CD4-positive, alpha-beta memory T cell (primary cell): ENCODE data around the gene VSTM2A. TPM values are rescaled to one million over a fixed set of nuclear protein-coding genes. Genes with fewer than 3 reads are reported as not detected.

Experiments
- CTCF ChIA-PET: fragments of 350-600 bp; sonication (Branson Sonifier 250); formaldehyde crosslinking; loops from one replicate; lab custom pipeline; 2021; ENCODE audit warnings: inconsistent platforms; ENCODE audit not compliant: partially characterized antibody; lab: Charles Lee
- POLR2A ChIA-PET: fragments of 350-600 bp; sonication (Branson Sonifier 250); formaldehyde crosslinking; loops from one replicate; lab custom pipeline; 2021; ENCODE audit not compliant: partially characterized antibody; lab: Charles Lee
- DNase-seq, 5 donors: peaks; one replicate each; pipeline versions ENCODE4 v3.0.0 to v3.0.0-alpha.2; 2020 to 2022; ENCODE audit warnings: mixed read lengths in 1 of 5
- H3K27ac ChIP-seq: one replicate; pipeline ENCODE4 v1.7.0; 2013; ENCODE audit warnings: low read depth, low read length
- H3K27me3 ChIP-seq: 2 replicates; pipeline ENCODE4 v1.7.0; 2013; ENCODE audit warnings: mild to moderate bottlenecking, low read length, moderate library complexity; ENCODE audit not compliant: insufficient read depth
- H3K36me3 ChIP-seq: 2 replicates; pipeline ENCODE4 v1.7.0; 2013; ENCODE audit warnings: mild to moderate bottlenecking, low read length, moderate library complexity; ENCODE audit not compliant: insufficient read depth
- H3K4me1 ChIP-seq: 2 replicates; pipeline ENCODE4 v1.7.0; 2013; ENCODE audit warnings: mild to moderate bottlenecking, low read length, moderate library complexity; ENCODE audit not compliant: insufficient read depth
- H3K4me3 ChIP-seq, 2 donors: one replicate each; pipeline ENCODE4 v1.7.0; 2013; ENCODE audit warnings: low read length in 2 of 2, mild to moderate bottlenecking in 1 of 2
- H3K9me3 ChIP-seq, 2 donors: one replicate each; pipeline ENCODE4 v1.7.0; 2013; ENCODE audit warnings: low read length in 2 of 2, control low read depth in 1 of 2; ENCODE audit not compliant: control insufficient read depth in 1 of 2
- H3K27ac Mint-ChIP-seq, 7 donors: one replicate each; pipeline ENCODE4 v1.8.0; 2020 to 2021; ENCODE audit warnings: mixed read lengths in 7 of 7, mild to moderate bottlenecking in 6 of 7, inconsistent platforms in 3 of 7, moderate library complexity in 3 of 7
- H3K27me3 Mint-ChIP-seq, 2 donors: one replicate each; pipeline ENCODE4 v1.8.0; 2020 to 2021; ENCODE audit warnings: mixed read lengths in 2 of 2
- H3K36me3 Mint-ChIP-seq, 2 donors: one replicate each; pipeline ENCODE4 v1.8.0; 2020 to 2021; ENCODE audit warnings: mixed read lengths in 2 of 2, inconsistent platforms in 1 of 2, mild to moderate bottlenecking in 1 of 2
- H3K4me1 Mint-ChIP-seq, 4 donors: one replicate each; pipeline ENCODE4 v1.8.0; 2020 to 2021; ENCODE audit warnings: mixed read lengths in 4 of 4, mild to moderate bottlenecking in 1 of 4
- H3K4me3 Mint-ChIP-seq, 8 donors: one replicate each; pipeline ENCODE4 v1.8.0; 2020 to 2021; ENCODE audit warnings: mixed read lengths in 8 of 8, mild to moderate bottlenecking in 7 of 8, moderate library complexity in 6 of 8, inconsistent platforms in 3 of 8
- H3K9me3 Mint-ChIP-seq, 8 donors: one replicate each; pipeline ENCODE4 v1.8.0; 2020 to 2021; ENCODE audit warnings: mixed read lengths in 8 of 8, mild to moderate bottlenecking in 5 of 8, inconsistent platforms in 3 of 8, moderate library complexity in 1 of 8
- intact Hi-C: fragments of 100-400 bp; cut with micrococcal nuclease; formaldehyde crosslinking; loops from one replicate; pipeline ENCODE4 v1.15.1; 2023
- polyA plus RNA-seq, 2 donors: library from polyadenylated mRNA; unstranded; fragments of 300-500 nt; fragmentation: Illumina TruSeq; gene quantifications; one replicate each; pipeline ENCODE4 v1.2.3, GENCODE V29; 2021
- total RNA-seq, 2 experiments: library from RNA; stranded (reverse); gene quantifications; one replicate each; pipeline ENCODE4 v1.2.3, GENCODE V29; 2021

The VSTM2A gene
- total and polyA plus RNA-seq, 4 experiments from 2014 or later, result not detected

DNA sequence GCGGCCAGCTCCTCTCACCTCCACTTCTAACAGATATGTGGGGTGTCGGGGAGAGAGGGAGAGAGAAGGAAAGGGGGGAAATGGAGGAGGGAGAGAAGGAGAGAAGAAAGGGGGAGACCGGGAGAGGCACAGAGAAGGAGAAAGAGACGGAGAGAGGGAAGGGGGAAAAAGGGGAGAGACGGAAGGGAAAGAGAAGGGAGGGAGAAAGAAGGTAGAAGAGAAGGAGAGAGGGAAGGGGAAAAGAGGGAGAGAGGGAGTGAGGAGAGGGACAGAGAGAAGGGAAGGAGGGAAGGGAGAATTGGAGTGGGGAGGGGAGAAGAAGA lies 3.0 kb downstream of the VSTM2A start:
- H3K9me3 Mint-ChIP-seq, result peaks cover 0 to 23% (median 16%) of the 10 kb centered on the region in 8 donors
- peaks cover 26% of the 10 kb centered on the region in 2 donors for H3K27me3 Mint-ChIP-seq
- no peak for DNase-seq
- H3K4me3 Mint-ChIP-seq, result no peak overlapping the region
- peaks cover 0 to 5% (median 2%) of the 10 kb centered on the region in 4 donors for H3K4me1 Mint-ChIP-seq
- intact Hi-C loops, result no loop called here
- ChIA-PET POLR2A (no interaction called here), CTCF (no interaction called here)
- Histone ChIP-seq H3K36me3 (no peaks in the 10 kb centered on the region), H3K27ac (no peak overlapping the region), H3K27me3 (peaks cover 4% of the 10 kb centered on the region), H3K9me3 (no peaks in the 10 kb centered on the region), H3K4me1 (no peaks in the 10 kb centered on the region), H3K4me3 (no peak overlapping the region)
- H3K36me3 Mint-ChIP-seq, result peaks cover 2 to 8% of the 10 kb centered on the region in 2 donors
- no peak overlapping the region for H3K27ac Mint-ChIP-seq

DNA sequence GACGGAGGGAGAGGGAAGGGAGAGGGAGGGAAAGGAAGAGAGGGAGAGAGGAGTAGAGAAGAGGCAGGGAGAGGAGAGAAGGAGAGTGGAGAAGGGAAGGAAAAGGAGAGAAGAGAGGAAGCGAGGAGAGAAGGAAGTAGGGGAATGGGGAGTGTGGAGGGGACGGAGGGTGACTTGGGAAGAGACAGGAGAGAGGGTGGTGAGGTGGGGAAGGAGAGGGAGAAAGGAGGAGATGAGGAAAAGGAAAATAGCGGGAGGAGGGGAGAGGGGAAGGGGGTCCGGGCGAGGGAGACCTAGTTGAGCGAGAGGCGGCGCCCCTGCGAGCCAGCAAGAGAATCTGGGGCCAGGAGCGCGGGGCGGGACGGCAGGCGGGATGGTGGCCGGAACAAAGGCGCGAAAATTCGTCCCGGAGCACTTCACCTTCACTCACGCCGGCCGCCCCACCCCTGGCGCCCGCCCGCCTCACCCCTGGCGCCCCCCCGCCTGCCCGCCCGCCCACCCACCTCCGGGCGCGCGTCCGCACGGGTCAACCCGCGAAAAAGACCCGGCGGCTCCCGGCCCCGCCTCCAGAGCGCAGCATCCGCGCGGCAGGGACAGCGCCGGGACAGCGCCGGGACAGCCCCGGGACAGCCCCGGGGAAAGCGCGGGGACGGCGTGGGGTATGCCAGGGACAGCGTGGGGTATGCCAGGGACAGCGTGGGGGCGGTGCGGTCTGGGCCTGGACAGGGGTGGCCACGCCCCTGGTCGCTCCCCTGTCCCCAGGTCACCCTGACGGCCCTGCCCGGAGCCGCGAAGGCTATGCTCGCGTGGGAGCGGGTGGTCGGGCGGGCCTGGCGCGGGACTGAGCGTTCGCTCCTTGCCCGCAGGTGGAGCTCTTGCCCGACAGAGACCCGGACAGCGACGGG lies 4.2 kb downstream of the VSTM2A start:
- Mint-ChIP-seq H3K27ac (no peak overlapping the region), H3K4me1 (peaks cover 0 to 4% (median 2%) of the 10 kb centered on the region in 4 donors), H3K4me3 (no peak overlapping the region), H3K27me3 (peaks cover 24 to 25% of the 10 kb centered on the region in 2 donors), H3K9me3 (peaks cover 0 to 20% (median 15%) of the 10 kb centered on the region in 8 donors), H3K36me3 (peaks cover 2 to 8% of the 10 kb centered on the region in 2 donors)
- Histone ChIP-seq H3K4me1 (no peaks in the 10 kb centered on the region), H3K4me3 (no peak overlapping the region), H3K9me3 (no peaks in the 10 kb centered on the region), H3K27ac (no peak overlapping the region), H3K27me3 (peaks cover 4% of the 10 kb centered on the region), H3K36me3 (no peaks in the 10 kb centered on the region)
- DNase-seq, result no peak
- ChIA-PET POLR2A (no interaction called here), CTCF (no interaction called here)
- intact Hi-C loops, result no loop called here

- no peaks in the 10 kb centered on the region for H3K36me3 ChIP-seq
- H3K27ac ChIP-seq, result no peak overlapping the region
- peaks cover 19% of the 10 kb centered on the region in 2 donors for H3K27me3 Mint-ChIP-seq
- no peaks in the 10 kb centered on the region for H3K9me3 ChIP-seq
- DNase-seq, result no peak
- H3K27ac Mint-ChIP-seq, result no peak overlapping the region
- peaks cover 2 to 6% of the 10 kb centered on the region in 2 donors for H3K36me3 Mint-ChIP-seq
- intact Hi-C loops, result no loop called here
- POLR2A ChIA-PET, result no interaction called here
- H3K27me3 ChIP-seq, result peaks cover 4% of the 10 kb centered on the region
- H3K4me3 ChIP-seq, result no peak overlapping the region
- H3K9me3 Mint-ChIP-seq, result peaks cover 0 to 16% (median 12%) of the 10 kb centered on the region in 8 donors
- H3K4me1 Mint-ChIP-seq, result peaks cover 0 to 3% (median 0%) of the 10 kb centered on the region in 4 donors
- CTCF ChIA-PET, result no interaction called here
- H3K4me3 Mint-ChIP-seq, result no peak overlapping the region
- H3K4me1 ChIP-seq, result no peaks in the 10 kb centered on the region
Measured at GRCh38 chr7:54546986-54547314, 4.8 kb downstream of the VSTM2A start.

GRCh38 chr7:54550471-54550870 lies 8.3 kb downstream of the VSTM2A start:
- Histone ChIP-seq H3K36me3 (no peaks in the 10 kb centered on the region), H3K4me1 (no peaks in the 10 kb centered on the region), H3K9me3 (no peaks in the 10 kb centered on the region), H3K27ac (no peak overlapping the region), H3K27me3 (no peaks in the 10 kb centered on the region), H3K4me3 (no peak overlapping the region)
- Mint-ChIP-seq H3K36me3 (no peaks in the 10 kb centered on the region), H3K4me3 (no peak overlapping the region), H3K4me1 (no peaks in the 10 kb centered on the region), H3K27ac (no peak overlapping the region), H3K27me3 (peaks cover 0 to 2% of the 10 kb centered on the region in 2 donors), H3K9me3 (peaks cover 0 to 10% (median 4%) of the 10 kb centered on the region in 8 donors)
- DNase-seq, result no peak
- POLR2A ChIA-PET, result no interaction called here
- intact Hi-C loops, result no loop called here
- CTCF ChIA-PET, result no interaction called here

- Histone ChIP-seq H3K4me3 (no peak overlapping the region), H3K4me1 (no peaks in the 10 kb centered on the region), H3K36me3 (no peaks in the 10 kb centered on the region), H3K9me3 (no peaks in the 10 kb centered on the region), H3K27me3 (no peaks in the 10 kb centered on the region), H3K27ac (no peak overlapping the region)
- no peaks in the 10 kb centered on the region for H3K4me1 Mint-ChIP-seq
- no peak overlapping the region for H3K4me3 Mint-ChIP-seq
- no peaks in the 10 kb centered on the region for H3K27me3 Mint-ChIP-seq
- peaks cover 0 to 14% (median 5%) of the 10 kb centered on the region in 8 donors for H3K9me3 Mint-ChIP-seq
- intact Hi-C loops, result no loop called here
- DNase-seq, result no peak
- H3K36me3 Mint-ChIP-seq, result no peaks in the 10 kb centered on the region
- ChIA-PET POLR2A (no interaction called here), CTCF (no interaction called here)
- no peak overlapping the region for H3K27ac Mint-ChIP-seq
Measured at GRCh38 chr7:54556121-54556520, 13.9 kb downstream of the VSTM2A start.

GRCh38 chr7:54559401-54559800 lies 17.2 kb downstream of the VSTM2A start:
- Histone ChIP-seq H3K27ac (no peak overlapping the region), H3K9me3 (no peaks in the 10 kb centered on the region), H3K4me1 (no peaks in the 10 kb centered on the region), H3K27me3 (no peaks in the 10 kb centered on the region), H3K4me3 (no peak overlapping the region), H3K36me3 (no peaks in the 10 kb centered on the region)
- no peak for DNase-seq
- ChIA-PET CTCF (no interaction called here), POLR2A (no interaction called here)
- Mint-ChIP-seq H3K27ac (no peak overlapping the region), H3K9me3 (peaks cover 0 to 8% (median 4%) of the 10 kb centered on the region in 8 donors), H3K27me3 (no peaks in the 10 kb centered on the region), H3K4me3 (no peak overlapping the region), H3K4me1 (no peaks in the 10 kb centered on the region), H3K36me3 (no peaks in the 10 kb centered on the region)
- intact Hi-C loops, result no loop called here

- H3K27me3 ChIP-seq, result no peaks in the 10 kb centered on the region
- Mint-ChIP-seq H3K4me3 (no peak overlapping the region), H3K9me3 (peaks cover 0 to 8% (median 2%) of the 10 kb centered on the region in 8 donors), H3K27me3 (no peaks in the 10 kb centered on the region), H3K27ac (no peak overlapping the region), H3K4me1 (no peaks in the 10 kb centered on the region), H3K36me3 (no peaks in the 10 kb centered on the region)
- no peaks in the 10 kb centered on the region for H3K9me3 ChIP-seq
- no peak overlapping the region for H3K27ac ChIP-seq
- ChIA-PET POLR2A (no interaction called here), CTCF (no interaction called here)
- no peak overlapping the region for H3K4me3 ChIP-seq
- no peaks in the 10 kb centered on the region for H3K36me3 ChIP-seq
- no peaks in the 10 kb centered on the region for H3K4me1 ChIP-seq
- DNase-seq, result no peak
- intact Hi-C loops, result no loop called here
Measured at GRCh38 chr7:54560198-54560597, 18.0 kb downstream of the VSTM2A start.
